ENCODE data around the gene ORAI3.

GRCh38 chr16:30995927-30996323, 47.1 kb downstream of the ORAI3 start:
- TF ChIP-seq REST (IDR thresholded peaks at IDR 0.05; ENCODE audit: insufficient read depth in 1 of 2, low read depth in 2 of 2, low read length in 2 of 2) (no peak), POLR2AphosphoS5 (IDR thresholded peaks at IDR 0.05; ENCODE audit: low read depth, low read length) (no peak), TAF1 (IDR thresholded peaks at IDR 0.05; ENCODE audit: borderline replicate concordance, insufficient read depth, low read length) (no peak)

All from PFSK-1 (cell line).